Central memory CD8-positive, alpha-beta T cell (primary cell): ENCODE results near the gene SLC6A7.

Source experiments
- ATAC-seq: fragments of 150-1000 bp; cut with Tn5 transposase; replicated peaks from 2 replicates; pipeline ENCODE4 v1.10.0; 2022; ENCODE audit warnings: mild to moderate bottlenecking, moderate FRiP score, moderate number of reproducible peaks; ENCODE audit not compliant: poor library complexity, severe bottlenecking; ENCODE audit errors: extremely low read depth
- DNase-seq, 2 donors: peaks; one replicate each; pipeline ENCODE4 v3.0.0; 2021; ENCODE audit warnings: low spot score in 2 of 2
- H3K27ac Mint-ChIP-seq: one replicate; pipeline ENCODE4 v1.8.0; 2022; ENCODE audit warnings: low read depth, mild to moderate bottlenecking, moderate library complexity, mixed read lengths
- H3K27me3 Mint-ChIP-seq: one replicate; pipeline ENCODE4 v1.8.0; 2022; ENCODE audit warnings: mixed read lengths
- H3K36me3 Mint-ChIP-seq: one replicate; pipeline ENCODE4 v1.8.0; 2022; ENCODE audit warnings: mild to moderate bottlenecking, moderate library complexity, mixed read lengths; ENCODE audit not compliant: insufficient read depth
- H3K4me1 Mint-ChIP-seq: one replicate; pipeline ENCODE4 v1.8.0; 2022; ENCODE audit warnings: mixed read lengths
- H3K4me3 Mint-ChIP-seq: one replicate; pipeline ENCODE4 v1.8.0; 2022; ENCODE audit warnings: mild to moderate bottlenecking, moderate library complexity, mixed read lengths
- H3K9me3 Mint-ChIP-seq: one replicate; pipeline ENCODE4 v1.8.0; 2022; ENCODE audit warnings: mixed read lengths

The SLC6A7 gene

GRCh38 chr5:150189728-150190502 is at the start of gene SLC6A7:
SLC6A7 (plus strand) TSS chr5:150190062; CDS start chr5:150190328, 266 bp downstream.
- peaks cover 59% of the 10 kb centered on the region for H3K27me3 Mint-ChIP-seq
- H3K4me1 Mint-ChIP-seq, result no peaks in the 10 kb centered on the region

GRCh38 chr5:150140830-150141229 is 49.0 kb upstream of the SLC6A7 start:
- Mint-ChIP-seq H3K27me3 (peaks cover 8% of the 10 kb centered on the region), H3K9me3 (no peaks in the 10 kb centered on the region)
- ATAC-seq, result no peak

More at GRCh38 chr5:150189728-150190502, at the start of gene SLC6A7:
- ATAC-seq (no peak), DNase-seq (no peak)
- no peak within 1 kb of the TSS for H3K27ac Mint-ChIP-seq
- H3K9me3 Mint-ChIP-seq, result no peaks in the 10 kb centered on the region
- H3K4me3 Mint-ChIP-seq, result no peak within 1 kb of the TSS
- H3K36me3 Mint-ChIP-seq, result no peaks in the 10 kb centered on the region

GRCh38 chr5:150141544-150142184 is 48.2 kb upstream of the SLC6A7 start:
- H3K27me3 Mint-ChIP-seq, result peaks cover 8% of the 10 kb centered on the region
- no peak overlapping the region for H3K27ac Mint-ChIP-seq
- DNase-seq (no peak), ATAC-seq (no peak)
- H3K9me3 Mint-ChIP-seq, result no peaks in the 10 kb centered on the region
- H3K4me3 Mint-ChIP-seq, result no peak overlapping the region
- H3K36me3 Mint-ChIP-seq, result no peaks in the 10 kb centered on the region
- H3K4me1 Mint-ChIP-seq, result no peaks in the 10 kb centered on the region

More at GRCh38 chr5:150140830-150141229, 49.0 kb upstream of the SLC6A7 start:
- no peak for DNase-seq
- Mint-ChIP-seq H3K4me3 (no peak overlapping the region), H3K27ac (no peak overlapping the region), H3K36me3 (no peaks in the 10 kb centered on the region), H3K4me1 (no peaks in the 10 kb centered on the region)

GRCh38 chr5:150142185-150142958 is 47.5 kb upstream of the SLC6A7 start:
- Mint-ChIP-seq H3K27ac (no peak overlapping the region), H3K9me3 (no peaks in the 10 kb centered on the region)

GRCh38 chr5:150142959-150143349 is 46.9 kb upstream of the SLC6A7 start:
- H3K9me3 Mint-ChIP-seq, result no peaks in the 10 kb centered on the region
- ATAC-seq (no peak), DNase-seq (no peak)
- no peaks in the 10 kb centered on the region for H3K4me1 Mint-ChIP-seq
- H3K4me3 Mint-ChIP-seq, result no peak overlapping the region
- H3K36me3 Mint-ChIP-seq, result no peaks in the 10 kb centered on the region
- H3K27me3 Mint-ChIP-seq, result peaks cover 8% of the 10 kb centered on the region
- H3K27ac Mint-ChIP-seq, result no peak overlapping the region

More at GRCh38 chr5:150142185-150142958, 47.5 kb upstream of the SLC6A7 start:
- no peak for ATAC-seq
- no peak for DNase-seq
- no peaks in the 10 kb centered on the region for H3K36me3 Mint-ChIP-seq
- peaks cover 8% of the 10 kb centered on the region for H3K27me3 Mint-ChIP-seq
- H3K4me3 Mint-ChIP-seq, result no peak overlapping the region
- H3K4me1 Mint-ChIP-seq, result no peaks in the 10 kb centered on the region

GRCh38 chr5:150143350-150144245 is 46.3 kb upstream of the SLC6A7 start:
- H3K4me3 Mint-ChIP-seq, result no peak overlapping the region
- H3K27me3 Mint-ChIP-seq, result peaks cover 8% of the 10 kb centered on the region
- DNase-seq (no peak), ATAC-seq (no peak)
- no peaks in the 10 kb centered on the region for H3K9me3 Mint-ChIP-seq
- H3K4me1 Mint-ChIP-seq, result no peaks in the 10 kb centered on the region
- no peak overlapping the region for H3K27ac Mint-ChIP-seq
- no peaks in the 10 kb centered on the region for H3K36me3 Mint-ChIP-seq

- peaks cover 8% of the 10 kb centered on the region for H3K27me3 Mint-ChIP-seq
- no peaks in the 10 kb centered on the region for H3K9me3 Mint-ChIP-seq
- no peak for ATAC-seq
- no peaks in the 10 kb centered on the region for H3K4me1 Mint-ChIP-seq
- H3K4me3 Mint-ChIP-seq, result no peak overlapping the region
- no peak for DNase-seq
- no peaks in the 10 kb centered on the region for H3K36me3 Mint-ChIP-seq
- H3K27ac Mint-ChIP-seq, result no peak overlapping the region
Observed at GRCh38 chr5:150144246-150144801, 45.5 kb upstream of the SLC6A7 start.

GRCh38 chr5:150144879-150145278 is 45.0 kb upstream of the SLC6A7 start:
- Mint-ChIP-seq H3K27me3 (peaks cover 8% of the 10 kb centered on the region), H3K4me3 (no peak overlapping the region), H3K36me3 (no peaks in the 10 kb centered on the region), H3K27ac (no peak overlapping the region), H3K4me1 (no peaks in the 10 kb centered on the region), H3K9me3 (no peaks in the 10 kb centered on the region)
- DNase-seq, result no peak
- no peak for ATAC-seq

GRCh38 chr5:150146235-150146634 is 43.6 kb upstream of the SLC6A7 start:
- Mint-ChIP-seq H3K36me3 (peaks cover 2% of the 10 kb centered on the region), H3K4me3 (no peak overlapping the region), H3K27ac (no peak overlapping the region), H3K27me3 (peaks cover 8% of the 10 kb centered on the region), H3K9me3 (no peaks in the 10 kb centered on the region), H3K4me1 (no peaks in the 10 kb centered on the region)
- no peak for DNase-seq
- no peak for ATAC-seq

GRCh38 chr5:150146862-150147601 is 42.8 kb upstream of the SLC6A7 start:
- Mint-ChIP-seq H3K27ac (no peak overlapping the region), H3K36me3 (peaks cover 2% of the 10 kb centered on the region), H3K27me3 (peaks cover 8% of the 10 kb centered on the region), H3K4me3 (no peak overlapping the region), H3K9me3 (no peaks in the 10 kb centered on the region), H3K4me1 (no peaks in the 10 kb centered on the region)
- DNase-seq, result no peak
- no peak for ATAC-seq

GRCh38 chr5:150147670-150148069 is 42.2 kb upstream of the SLC6A7 start:
- H3K4me1 Mint-ChIP-seq, result no peaks in the 10 kb centered on the region
- no peak overlapping the region for H3K27ac Mint-ChIP-seq
- no peaks in the 10 kb centered on the region for H3K9me3 Mint-ChIP-seq
- no peak overlapping the region for H3K4me3 Mint-ChIP-seq
- peaks cover 3% of the 10 kb centered on the region for H3K36me3 Mint-ChIP-seq
- ATAC-seq, result no peak
- no peak for DNase-seq
- peaks cover 8% of the 10 kb centered on the region for H3K27me3 Mint-ChIP-seq
